A549 (cell line): Measurements from ENCODE around the gene CDIPT. TPM values are rescaled to one million over a fixed set of nuclear protein-coding genes. Genes with fewer than 3 reads are reported as not detected.

ENCODE experiments used
- ATAC-seq, 2 experiments: fragments of 200-7000 bp in 1 of 2; fragments of >200 bp in 1 of 2; cut with Nextera tagmentation in 1 of 2; cut with Tn5 transposase in 1 of 2; 3 replicates each; pipeline versions ENCODE4 v1.8.0 to v1.9.1; 2018 to 2020; ENCODE audit warnings: mild to moderate bottlenecking in 1 of 2, moderate library complexity in 1 of 2
- CTCF ChIA-PET: fragments of 300-600 bp; sonication (Branson Sonifier 250); formaldehyde crosslinking; extraction: SDS; loops from one replicate; lab custom pipeline; 2021; ENCODE audit warnings: antibody characterized with exemption, inconsistent platforms; lab: Yijun Ruan, JAX
- POLR2A ChIA-PET: fragments of 350-600 bp; formaldehyde crosslinking; extraction: SDS; loops from one replicate; lab custom pipeline; 2021; ENCODE audit warnings: antibody characterized with exemption, inconsistent platforms; lab: Yijun Ruan, JAX
- DNase-seq, 2 experiments: peaks; one replicate each; pipeline versions ENCODE4 v3.0.0 to v3.0.0-alpha.2; 2011 to 2016; ENCODE audit warnings: low read depth in 1 of 2, low spot score in 1 of 2
- FAIRE-seq: peaks from 2 replicates; lab custom pipeline; 2011; peaks lifted over from hg19 to GRCh38; lab: Jason Lieb, UNC
- H3K27ac ChIP-seq, 2 experiments: fragments of >200 bp; sonication (Bioruptor Twin); formaldehyde crosslinking; 3 replicates each; pipeline ENCODE4 v1.5.1; 2016 to 2017
- H3K4me1 ChIP-seq: fragments of >200 bp; sonication (Bioruptor Twin); formaldehyde crosslinking; 3 replicates; pipeline ENCODE4 v1.6.1; 2016
- H3K4me2 ChIP-seq: fragments of >200 bp; sonication (Bioruptor Twin); formaldehyde crosslinking; 3 replicates; pipeline ENCODE4 v1.6.1; 2016
- H3K4me3 ChIP-seq: fragments of >200 bp; sonication (Bioruptor Twin); formaldehyde crosslinking; 3 replicates; pipeline ENCODE4 v1.5.1; 2016
- H3K9me3 ChIP-seq: fragments of >200 bp; sonication (Bioruptor Twin); formaldehyde crosslinking; 3 replicates; pipeline ENCODE4 v1.6.1; 2016
- BCL3 ChIP-seq: fragments of >200 bp; sonication (Bioruptor Twin); formaldehyde crosslinking; IDR thresholded peaks from 3 replicates; pipeline ENCODE4 v1.6.1; 2016
- CEBPB ChIP-seq, 2 experiments: fragments of >200 bp in 1 of 2; sonication (Bioruptor Twin) in 1 of 2; formaldehyde crosslinking in 1 of 2; IDR thresholded peaks; 2 replicates each; pipeline ENCODE4 v1.6.1; 2012 to 2016
- E2F6 ChIP-seq: IDR thresholded peaks from 2 replicates; pipeline ENCODE4 v1.6.1; 2012; ENCODE audit warnings: low read depth, borderline replicate concordance
- EP300 ChIP-seq, 2 experiments: fragments of >200 bp; sonication (Bioruptor Twin); formaldehyde crosslinking; IDR thresholded peaks; 2 replicates in 1 of 2; 3 replicates in 1 of 2; pipeline ENCODE4 v1.6.1; 2016 to 2017
- ESRRA ChIP-seq: fragments of 150-350 bp; IDR thresholded peaks from 2 replicates; pipeline ENCODE4 v1.6.1; 2014; ENCODE audit warnings: mild to moderate bottlenecking, low read length, borderline replicate concordance
- FOSB ChIP-seq: fragments of 250-450 bp; sonication (Bioruptor Pico); IDR thresholded peaks from 2 replicates; pipeline ENCODE4 v1.5.0; 2020; ENCODE audit warnings: mild to moderate bottlenecking, moderate library complexity
- GATA3 ChIP-seq: IDR thresholded peaks from 2 replicates; pipeline ENCODE4 v1.6.1; 2012; ENCODE audit warnings: borderline replicate concordance
- HDAC2 ChIP-seq: fragments of 200-600 bp; sonication (generic); IDR thresholded peaks from 2 replicates; pipeline ENCODE4 v1.6.1; 2016
- HEYL ChIP-seq: fragments of 250-450 bp; sonication (Bioruptor Pico); IDR thresholded peaks from 2 replicates; pipeline ENCODE4 v1.8.0; 2021; ENCODE audit warnings: mild to moderate bottlenecking, moderate library complexity
- HOXB13 ChIP-seq: fragments of 250-450 bp; sonication (Bioruptor Pico); IDR thresholded peaks from 2 replicates; pipeline ENCODE4 v1.5.0; 2020; ENCODE audit warnings: low read depth, mild to moderate bottlenecking, moderate library complexity
- KDM1A ChIP-seq: fragments of 200-600 bp; sonication (generic); IDR thresholded peaks from 2 replicates; pipeline ENCODE4 v1.6.1; 2016; ENCODE audit warnings: low read depth, mild to moderate bottlenecking
- NPAS2 ChIP-seq: fragments of 250-450 bp; sonication (Bioruptor Pico); IDR thresholded peaks from 2 replicates; pipeline ENCODE4 v1.8.0; 2022; ENCODE audit warnings: mild to moderate bottlenecking, moderate library complexity, borderline replicate concordance
- RFX5 ChIP-seq: fragments of 450-650 bp; IDR thresholded peaks from 2 replicates; pipeline ENCODE4 v1.7.1; 2014; ENCODE audit warnings: antibody characterized with exemption, mild to moderate bottlenecking, moderate library complexity
- TFCP2L1 ChIP-seq: fragments of 250-450 bp; sonication (Bioruptor Pico); IDR thresholded peaks from 2 replicates; pipeline ENCODE4 v1.5.0; 2021; ENCODE audit warnings: mild to moderate bottlenecking
- ZNF302 ChIP-seq: fragments of 250-450 bp; sonication (Bioruptor Pico); IDR thresholded peaks from 2 replicates; pipeline ENCODE4 v1.9.0; 2021; ENCODE audit warnings: inconsistent platforms, mild to moderate bottlenecking, moderate library complexity
- WGBS: methylation state at CpG from one replicate; pipeline ENCODE4 v1.1.6; 2017; ENCODE audit errors: missing lambda C conversion rate; 5-methylcytosine and 5-hydroxymethylcytosine counted together
- polyA plus RNA-seq, 4 experiments: library from polyadenylated mRNA; depleted of rRNA in 3 of 4; stranded (reverse); fragments of >200 nt; fragmentation: RNase III in 1 of 4; extraction: RNeasy Plus Mini Kit Qiagen cat#74134 plus additional on column Dnase treatment in 1 of 4; gene quantifications; 2 replicates in 3 of 4; 3 replicates in 1 of 4; pipeline ENCODE4 v1.2.3, GENCODE V29; 2011 to 2017
- TF ChIP-seq, protein P1 (sequence below): fragments of 150-350 bp; IDR thresholded peaks from 2 replicates; pipeline ENCODE4 v1.6.1; 2014; ENCODE audit warnings: low read depth, mild to moderate bottlenecking, low read length
- TF ChIP-seq, protein P2 (sequence below): IDR thresholded peaks from 2 replicates; pipeline ENCODE4 v1.6.1; 2012

CDIPT gene
- polyA plus RNA-seq, 2 of the 4 experiments (the other 2 are of a cell fraction): 64.0 to 72.1 TPM

DNA sequence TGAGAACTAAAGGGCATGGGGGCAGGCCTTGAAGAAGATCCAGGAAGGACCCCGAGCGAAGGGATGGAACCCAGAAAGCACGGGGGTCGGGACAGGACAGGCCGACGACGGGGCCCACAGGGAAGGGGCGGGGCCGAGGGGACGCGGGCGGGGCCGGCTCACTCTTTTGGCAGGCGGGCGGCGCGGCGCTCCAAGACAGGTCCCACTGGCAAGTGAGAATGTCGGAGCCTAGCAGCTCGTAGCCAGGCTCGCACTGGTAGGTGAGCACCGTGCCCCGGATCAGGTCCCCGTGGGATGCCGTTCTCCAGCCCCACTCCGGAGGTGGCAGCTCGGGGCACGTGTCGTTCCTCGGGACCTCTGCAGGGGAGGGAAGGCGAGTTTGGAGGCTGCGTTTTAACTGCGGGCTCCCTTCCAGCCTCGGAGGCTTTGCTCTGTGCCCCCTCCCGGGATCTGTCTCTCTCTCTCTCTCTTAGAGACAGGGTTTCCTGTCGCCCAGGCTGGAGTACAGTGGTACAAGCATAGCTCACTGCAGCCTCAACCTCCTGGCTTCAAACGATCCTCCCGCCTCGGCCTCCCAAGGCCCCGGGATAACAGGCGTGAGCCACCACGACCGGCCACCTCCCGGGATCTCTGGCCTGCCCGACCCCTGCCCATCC is 13.7 kb upstream of the CDIPT start:
- POLR2A ChIA-PET: interaction anchor here (0.6 kb wide), 1 partner anchor 68 kb away, joined by 3 read pairs; no protein-coding TSS in a partner anchor
- 0 out of 3 replicates have a peak, but pooled peaks cover 3% of the 10 kb centered on the region for H3K4me1 ChIP-seq
- peak; percentile 58; the same call in 1 of the 2 replicates for TF ChIP-seq E2F6
- no peak for TF ChIP-seq HEYL (CRISPR knock-in tag)
- DNase-seq (no peak), ATAC-seq (peak; percentile 65 to 79; a peak in 4 of 6 replicates), FAIRE-seq (no peak)
- CTCF ChIA-PET: interaction anchor here (1.2 to 1.9 kb wide), 3 partner anchors 10 to 176 kb away, joined by 4 to 7 read pairs (median 5); partner anchors contain the start of gene CDIPT
- 29% methylated on average over 41 of the region's 45 CpGs for WGBS
- H3K9me3 ChIP-seq: no peaks in the 10 kb centered on the region
- H3K27ac ChIP-seq: peak overlapping the region in 1 of 2 experiments; percentile 45; a peak in 1 of 6 replicates
- peak overlapping the region; percentile 75 for H3K4me2 ChIP-seq
- peak overlapping the region; percentile 43 for H3K4me3 ChIP-seq

- DNase-seq (no peak), ATAC-seq (peak; percentile 30 to 68; a peak in 4 of 6 replicates), FAIRE-seq (no peak)
- ChIA-PET POLR2A (no interaction called here), CTCF (interaction anchor here (0.8 to 1.2 kb wide), 2 partner anchors 18 to 176 kb away, joined by 3 to 4 read pairs; no protein-coding TSS in a partner anchor)
- peak overlapping the region in 1 of 2 experiments; percentile 45; a peak in 1 of 6 replicates for H3K27ac ChIP-seq
- H3K4me3 ChIP-seq: peak overlapping the region; percentile 43
- H3K4me2 ChIP-seq: peak overlapping the region; percentile 75
- no peaks in the 10 kb centered on the region for H3K9me3 ChIP-seq
- no peak for TF ChIP-seq FOSB
- TF ChIP-seq NPAS2: no peak
- TF ChIP-seq HEYL (CRISPR knock-in tag): no peak
- no peak for TF ChIP-seq BCL3
- TF ChIP-seq, protein P1, sequence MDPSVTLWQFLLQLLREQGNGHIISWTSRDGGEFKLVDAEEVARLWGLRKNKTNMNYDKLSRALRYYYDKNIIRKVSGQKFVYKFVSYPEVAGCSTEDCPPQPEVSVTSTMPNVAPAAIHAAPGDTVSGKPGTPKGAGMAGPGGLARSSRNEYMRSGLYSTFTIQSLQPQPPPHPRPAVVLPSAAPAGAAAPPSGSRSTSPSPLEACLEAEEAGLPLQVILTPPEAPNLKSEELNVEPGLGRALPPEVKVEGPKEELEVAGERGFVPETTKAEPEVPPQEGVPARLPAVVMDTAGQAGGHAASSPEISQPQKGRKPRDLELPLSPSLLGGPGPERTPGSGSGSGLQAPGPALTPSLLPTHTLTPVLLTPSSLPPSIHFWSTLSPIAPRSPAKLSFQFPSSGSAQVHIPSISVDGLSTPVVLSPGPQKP: no peak
- TF ChIP-seq KDM1A: no peak
- TF ChIP-seq TFCP2L1 (CRISPR knock-in tag): no peak
- no peak for TF ChIP-seq HDAC2
- TF ChIP-seq CEBPB (IDR thresholded peaks at IDR 0.05): no peak
- no peak for TF ChIP-seq HOXB13 (CRISPR knock-in tag)
- no peak for TF ChIP-seq RFX5
- 0 out of 3 replicates have a peak, but pooled peaks cover 3% of the 10 kb centered on the region for H3K4me1 ChIP-seq
- WGBS: 25% methylated on average over 15 of the region's 18 CpGs
Measured at GRCh38 chr16:29876217-29876593, 13.2 kb upstream of the CDIPT start.

- TF ChIP-seq GATA3 (no peak), EP300 (IDR thresholded peaks at IDR 0.05) (no peak), TFCP2L1 (CRISPR knock-in tag) (no peak), ZNF302 (CRISPR knock-in tag) (no peak), HDAC2 (no peak), ESRRA (no peak)
- TF ChIP-seq, protein P2, sequence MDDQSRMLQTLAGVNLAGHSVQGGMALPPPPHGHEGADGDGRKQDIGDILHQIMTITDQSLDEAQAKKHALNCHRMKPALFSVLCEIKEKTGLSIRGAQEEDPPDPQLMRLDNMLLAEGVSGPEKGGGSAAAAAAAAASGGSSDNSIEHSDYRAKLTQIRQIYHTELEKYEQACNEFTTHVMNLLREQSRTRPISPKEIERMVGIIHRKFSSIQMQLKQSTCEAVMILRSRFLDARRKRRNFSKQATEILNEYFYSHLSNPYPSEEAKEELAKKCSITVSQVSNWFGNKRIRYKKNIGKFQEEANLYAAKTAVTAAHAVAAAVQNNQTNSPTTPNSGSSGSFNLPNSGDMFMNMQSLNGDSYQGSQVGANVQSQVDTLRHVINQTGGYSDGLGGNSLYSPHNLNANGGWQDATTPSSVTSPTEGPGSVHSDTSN: no peak
- TF ChIP-seq, protein P1: no peak
- ChIA-PET CTCF (interaction anchor here (0.8 to 1.6 kb wide), 3 partner anchors 12 to 55 kb away, joined by 3 to 5 read pairs (median 3); partner anchors contain the start of genes CDIPT and MVP), POLR2A (interaction anchor here (0.6 kb wide), 1 partner anchor 53 kb away, joined by 3 read pairs; no protein-coding TSS in a partner anchor)
- Histone ChIP-seq H3K9me3 (no peaks in the 10 kb centered on the region), H3K4me1 (0 out of 3 replicates have a peak, but pooled peaks cover 3% of the 10 kb centered on the region), H3K4me2 (no peak overlapping the region), H3K27ac (no peak overlapping the region), H3K4me3 (no peak overlapping the region)
- FAIRE-seq (no peak), ATAC-seq (no peak), DNase-seq (no peak)
- 84% methylated on average over 4 of the region's 6 CpGs for WGBS
Measured at GRCh38 chr16:29875206-29875605, 12.2 kb upstream of the CDIPT start.
